Right atrium auricular region (tissue), 2 donors: ENCODE data around the gene ALKAL2. TPM values are rescaled to one million over a fixed set of nuclear protein-coding genes. Genes with fewer than 3 reads are reported as not detected.

Experiments
- DNase-seq: peaks from one replicate; pipeline ENCODE4 v3.0.0-alpha.2; 2019; ENCODE audit warnings: low spot score
- H3K27ac ChIP-seq, 2 donors: fragments of 200-600 bp; sonication (generic); 1 replicate in 1 of 2; 2 replicates in 1 of 2; pipeline ENCODE4 v1.5.1; 2016 to 2019
- H3K27me3 ChIP-seq, 2 donors: fragments of 200-600 bp; sonication (generic); one replicate each; pipeline versions ENCODE4 v1.5.1 to v1.6.0; 2017 to 2019
- H3K36me3 ChIP-seq: fragments of 200-600 bp; sonication (generic); one replicate; pipeline ENCODE4 v1.5.1; 2016
- H3K4me1 ChIP-seq, 2 donors: fragments of 200-600 bp; sonication (generic); one replicate each; pipeline versions ENCODE4 v1.5.1 to v1.6.0; 2017 to 2019
- H3K4me3 ChIP-seq, 2 donors: fragments of 200-600 bp; sonication (generic); 1 replicate in 1 of 2; 2 replicates in 1 of 2; pipeline ENCODE4 v1.5.1; 2017 to 2019; ENCODE audit warnings: mild to moderate bottlenecking in 1 of 2, moderate library complexity in 1 of 2
- H3K9me3 ChIP-seq, 2 donors: fragments of 200-600 bp; sonication (generic); one replicate each; pipeline ENCODE4 v1.5.1; 2019
- CTCF ChIP-seq, 2 donors: fragments of 200-600 bp; sonication (generic); IDR thresholded peaks; one replicate each; pipeline ENCODE4 v1.5.1; 2019; ENCODE audit warnings: antibody characterized with exemption in 2 of 2
- total RNA-seq, 2 donors: library from RNA; depleted of rRNA; stranded (reverse); fragments of >200 nt; gene quantifications; one replicate each; pipeline ENCODE4 v1.1.0, GENCODE V29; 2016

Gene ALKAL2
- total RNA-seq, 2 donors from 2014 or later, result 1.1 TPM; not detected in 1

GRCh38 chr2:259789-260331 is 28.0 kb downstream of the ALKAL2 start:
- Histone ChIP-seq H3K4me3 (no peak overlapping the region), H3K36me3 (no peaks in the 10 kb centered on the region), H3K27ac (no peak overlapping the region), H3K27me3 (no peaks in the 10 kb centered on the region), H3K4me1 (peaks cover 0 to 12% of the 10 kb centered on the region in 2 donors), H3K9me3 (peaks cover 0 to 9% of the 10 kb centered on the region in 2 donors)
- no peak for DNase-seq
- no peak for TF ChIP-seq CTCF (IDR thresholded peaks at IDR 0.05)

GRCh38 chr2:258933-259332 is 29.0 kb downstream of the ALKAL2 start:
- no peak overlapping the region for H3K27ac ChIP-seq
- TF ChIP-seq CTCF (IDR thresholded peaks at IDR 0.05), result no peak
- no peak overlapping the region for H3K4me3 ChIP-seq
- no peaks in the 10 kb centered on the region for H3K36me3 ChIP-seq
- no peaks in the 10 kb centered on the region for H3K27me3 ChIP-seq
- peaks cover 0 to 9% of the 10 kb centered on the region in 2 donors for H3K4me1 ChIP-seq
- H3K9me3 ChIP-seq, result peaks cover 0 to 9% of the 10 kb centered on the region in 2 donors
- no peak for DNase-seq

GRCh38 chr2:257842-258241 is 30.0 kb downstream of the ALKAL2 start:
- Histone ChIP-seq H3K4me1 (no peaks in the 10 kb centered on the region), H3K27ac (no peak overlapping the region), H3K4me3 (no peak overlapping the region), H3K27me3 (no peaks in the 10 kb centered on the region), H3K9me3 (peaks cover 0 to 9% of the 10 kb centered on the region in 2 donors), H3K36me3 (no peaks in the 10 kb centered on the region)
- DNase-seq, result no peak
- TF ChIP-seq CTCF (IDR thresholded peaks at IDR 0.05), result no peak

- H3K27ac ChIP-seq, result no peak overlapping the region
- no peak for DNase-seq
- no peaks in the 10 kb centered on the region for H3K36me3 ChIP-seq
- no peaks in the 10 kb centered on the region for H3K27me3 ChIP-seq
- no peaks in the 10 kb centered on the region for H3K4me1 ChIP-seq
- no peak for TF ChIP-seq CTCF (IDR thresholded peaks at IDR 0.05)
- H3K4me3 ChIP-seq, result no peak overlapping the region
- H3K9me3 ChIP-seq, result peaks cover 0 to 9% of the 10 kb centered on the region in 2 donors
Measured at GRCh38 chr2:257429-257828, 30.5 kb downstream of the ALKAL2 start.

- no peak for TF ChIP-seq CTCF (IDR thresholded peaks at IDR 0.05)
- Histone ChIP-seq H3K4me3 (no peak overlapping the region), H3K36me3 (peaks cover 6% of the 10 kb centered on the region), H3K4me1 (no peaks in the 10 kb centered on the region), H3K27ac (no peak overlapping the region), H3K27me3 (no peaks in the 10 kb centered on the region), H3K9me3 (peaks cover 0 to 9% of the 10 kb centered on the region in 2 donors)
- DNase-seq, result no peak
Measured at GRCh38 chr2:256094-256493, 31.8 kb downstream of the ALKAL2 start.

- H3K4me1 ChIP-seq, result no peaks in the 10 kb centered on the region
- H3K27ac ChIP-seq, result no peak overlapping the region
- no peak for TF ChIP-seq CTCF (IDR thresholded peaks at IDR 0.05)
- H3K36me3 ChIP-seq, result peaks cover 6% of the 10 kb centered on the region
- no peak overlapping the region for H3K4me3 ChIP-seq
- no peak for DNase-seq
- peaks cover 0 to 9% of the 10 kb centered on the region in 2 donors for H3K9me3 ChIP-seq
- H3K27me3 ChIP-seq, result no peaks in the 10 kb centered on the region
Measured at GRCh38 chr2:255195-255594, 32.7 kb downstream of the ALKAL2 start.
